HG03571 (cell line): ENCODE measurements around the gene FCHSD2.
"Not testable (repeated sequence)": the region's sequence is repeated elsewhere in the genome, so short reads cannot be mapped to it uniquely, and the experiment has no call there.

Experiments
- ATAC-seq: cut with Tn5 transposase; IDR thresholded peaks from one replicate; pipeline ENCODE4 v1.9.1; 2021; ENCODE audit not compliant: unreplicated experiment

The FCHSD2 gene

GRCh38 chr11:72848846-72849466 lies 293.2 kb downstream of the FCHSD2 start:
- ATAC-seq = no peak

GRCh38 chr11:72844356-72844755 lies 297.8 kb downstream of the FCHSD2 start:
- ATAC-seq = no peak

- ATAC-seq = no peak
Measured at GRCh38 chr11:72842653-72843330, 299.3 kb downstream of the FCHSD2 start.

- ATAC-seq = no peak
Measured at GRCh38 chr11:72842126-72842525, 300.0 kb downstream of the FCHSD2 start.

DNA sequence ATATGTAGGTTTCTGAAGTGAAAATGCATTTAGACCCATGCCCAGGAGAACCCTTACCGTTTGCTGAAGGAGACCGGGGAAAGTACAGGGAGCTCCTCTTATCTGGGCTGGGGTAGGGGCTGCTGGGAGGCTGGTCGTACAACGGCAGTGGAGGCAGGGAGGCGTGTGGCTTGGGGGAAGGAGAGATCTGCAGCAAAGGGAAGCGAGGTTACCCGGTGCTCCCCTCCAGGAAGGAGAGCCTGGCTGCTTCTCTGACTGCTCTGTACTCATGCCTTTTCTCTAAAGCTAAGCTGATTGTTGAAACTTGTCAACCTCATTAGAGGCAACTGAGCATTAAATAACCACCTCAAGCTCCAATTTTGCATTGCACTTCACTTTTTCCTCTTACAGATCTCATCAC lies 300.7 kb downstream of the FCHSD2 start:
- no peak for ATAC-seq

GRCh38 chr11:72840780-72841179 lies 301.3 kb downstream of the FCHSD2 start:
- ATAC-seq = no peak

DNA sequence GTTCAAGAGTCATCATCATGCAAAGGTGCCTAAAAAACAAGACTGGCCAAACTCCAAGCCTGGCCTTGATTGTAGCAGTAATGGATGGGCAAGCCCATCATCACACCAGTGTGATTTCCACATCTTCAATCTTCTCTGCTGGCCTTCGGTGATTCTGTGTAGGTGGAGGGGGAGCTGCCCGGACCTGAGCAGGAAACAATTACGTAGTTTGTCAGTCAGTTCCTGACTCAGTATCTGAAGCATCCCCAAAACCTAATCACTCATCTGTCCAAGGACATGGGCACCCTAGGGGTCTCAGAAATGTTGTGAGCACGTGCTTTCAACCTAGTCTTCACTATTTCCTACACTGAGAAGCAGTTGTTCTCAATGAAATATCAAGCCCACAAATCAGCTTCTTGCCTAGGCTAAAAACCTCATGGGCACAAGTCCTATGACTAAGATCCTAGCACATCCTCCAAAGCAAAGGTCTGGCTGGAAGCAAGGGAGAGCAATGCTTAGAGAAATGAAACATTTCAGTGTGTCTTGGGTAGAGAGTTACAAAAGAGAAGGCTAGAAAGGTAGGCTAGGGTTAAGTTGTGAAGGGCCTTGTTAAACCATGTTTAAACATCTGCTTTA lies 303.3 kb downstream of the FCHSD2 start:
- ATAC-seq = no peak

DNA sequence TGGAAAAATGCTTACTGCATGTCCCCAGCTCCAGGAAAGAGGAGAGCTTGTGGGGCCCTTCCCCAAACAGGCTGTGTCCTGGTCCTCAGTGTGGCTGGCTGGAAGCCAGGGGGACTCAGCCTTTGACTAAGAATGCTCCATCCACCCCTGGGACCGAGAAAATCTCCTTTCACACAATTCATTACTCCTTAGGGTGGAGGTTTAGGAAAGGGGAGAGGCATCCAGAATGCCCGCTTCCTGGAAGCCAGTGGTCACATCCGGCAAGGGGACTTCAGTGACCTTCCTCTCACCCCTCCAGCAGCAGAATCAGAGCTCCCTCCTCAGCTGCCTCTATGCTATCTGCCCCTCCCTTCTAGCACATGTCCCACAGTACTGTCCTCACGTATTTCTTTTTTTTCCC lies 306.0 kb downstream of the FCHSD2 start:
- no peak for ATAC-seq

GRCh38 chr11:72834905-72835304 lies 307.2 kb downstream of the FCHSD2 start:
- no peak for ATAC-seq

GRCh38 chr11:72833811-72834493 lies 308.2 kb downstream of the FCHSD2 start:
- ATAC-seq = no peak

DNA sequence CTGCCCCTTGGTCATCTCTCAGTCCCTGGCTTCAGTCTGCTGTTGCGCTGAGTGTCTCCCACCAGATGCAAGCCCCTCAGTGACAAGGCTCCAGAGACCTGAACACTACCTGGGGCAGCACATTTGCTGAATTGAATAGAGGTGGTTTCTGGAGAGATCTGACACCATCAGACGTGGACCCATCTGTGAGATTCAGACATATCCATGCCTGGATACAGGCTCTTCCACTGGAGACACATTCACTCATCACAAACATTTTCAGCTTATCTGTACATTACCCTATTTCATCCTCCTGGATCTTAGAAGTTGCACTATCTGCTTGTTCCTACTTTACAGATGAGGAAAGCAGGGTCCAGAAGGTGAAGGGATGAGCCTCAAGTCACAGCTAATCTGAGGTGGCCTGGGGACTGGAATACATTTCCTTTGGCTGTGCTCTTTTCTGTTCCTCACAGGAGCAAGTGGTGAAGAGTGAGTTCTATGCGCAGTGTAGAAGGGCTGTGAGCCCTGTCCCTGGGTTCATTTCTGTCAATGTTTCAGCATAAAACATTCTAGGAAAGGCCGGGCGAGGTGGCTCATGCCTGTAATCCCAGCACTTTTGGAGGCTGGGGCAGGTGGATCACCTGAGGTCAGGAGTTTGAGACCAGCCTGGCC lies 308.9 kb downstream of the FCHSD2 start:
- ATAC-seq = no peak

- no peak for ATAC-seq
Measured at GRCh38 chr11:72832301-72833082, 309.6 kb downstream of the FCHSD2 start.

GRCh38 chr11:72831521-72832300 lies 310.4 kb downstream of the FCHSD2 start:
- no peak for ATAC-seq

GRCh38 chr11:72829884-72830533 lies 312.1 kb downstream of the FCHSD2 start:
- no peak for ATAC-seq

DNA sequence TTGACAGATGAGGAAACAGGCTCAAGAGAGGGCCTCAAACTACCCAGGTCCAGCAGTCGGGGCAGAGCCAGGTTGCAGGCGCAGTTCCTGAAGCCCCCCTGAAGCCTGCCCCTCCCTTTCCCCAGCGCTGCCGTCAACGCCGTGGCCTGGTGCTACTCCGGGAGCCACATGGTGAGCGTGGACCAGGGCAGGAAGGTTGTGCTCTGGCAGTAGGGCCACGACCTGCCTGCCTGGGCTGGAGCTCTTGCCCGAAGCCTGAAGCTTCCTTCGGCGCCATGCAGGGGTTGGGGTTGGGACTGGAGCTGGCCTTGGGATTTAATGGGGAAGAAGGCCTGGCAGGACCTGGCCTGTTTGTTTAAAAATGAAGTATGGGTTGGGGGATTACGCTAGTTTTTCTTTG lies 312.9 kb downstream of the FCHSD2 start:
- ATAC-seq = no peak

DNA sequence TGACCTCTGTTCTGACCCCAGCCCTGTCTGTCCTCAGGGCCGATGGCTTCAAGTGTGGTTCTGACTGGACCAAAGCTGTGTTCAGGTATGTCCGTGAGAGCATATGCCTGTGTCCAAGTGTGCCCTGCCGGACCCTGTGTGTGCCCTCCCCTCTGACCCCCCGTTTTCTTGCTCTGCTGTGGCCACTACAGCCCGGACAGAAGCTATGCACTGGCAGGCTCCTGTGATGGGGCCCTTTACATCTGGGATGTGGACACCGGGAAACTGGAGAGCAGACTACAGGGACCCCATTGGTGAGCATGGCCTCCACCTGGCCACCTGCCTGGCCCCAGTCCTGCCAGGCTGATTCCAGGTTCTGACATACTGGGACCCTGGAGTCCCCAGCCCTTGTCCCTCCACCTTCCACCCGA lies 313.4 kb downstream of the FCHSD2 start:
- ATAC-seq = no peak

DNA sequence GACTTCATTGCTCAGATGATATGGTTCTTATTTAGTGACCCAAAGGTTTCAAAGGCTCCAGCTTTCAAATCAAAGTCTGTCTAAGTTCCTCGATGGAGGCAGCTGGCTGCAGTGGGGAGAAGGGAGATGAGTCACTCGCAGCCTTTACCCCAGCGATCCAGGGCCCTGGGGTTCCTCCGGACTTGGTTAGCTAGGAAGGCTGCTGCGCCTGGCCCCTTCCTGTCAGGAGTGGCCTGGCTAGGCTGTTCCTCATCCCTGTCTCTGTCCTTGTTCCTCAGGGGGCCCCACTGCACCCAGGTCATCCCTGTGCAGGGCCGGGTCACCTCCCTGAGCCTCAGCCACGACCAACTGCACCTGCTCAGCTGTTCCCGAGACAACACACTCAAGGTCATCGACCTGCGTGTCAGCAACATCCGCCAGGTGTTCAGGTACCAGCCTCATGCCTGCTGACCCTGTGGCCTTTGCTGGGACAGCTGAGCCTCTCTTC lies 314.0 kb downstream of the FCHSD2 start:
- no peak for ATAC-seq

- not testable (repeated sequence) for ATAC-seq
Measured at GRCh38 chr11:72827656-72828055, 314.5 kb downstream of the FCHSD2 start.

DNA sequence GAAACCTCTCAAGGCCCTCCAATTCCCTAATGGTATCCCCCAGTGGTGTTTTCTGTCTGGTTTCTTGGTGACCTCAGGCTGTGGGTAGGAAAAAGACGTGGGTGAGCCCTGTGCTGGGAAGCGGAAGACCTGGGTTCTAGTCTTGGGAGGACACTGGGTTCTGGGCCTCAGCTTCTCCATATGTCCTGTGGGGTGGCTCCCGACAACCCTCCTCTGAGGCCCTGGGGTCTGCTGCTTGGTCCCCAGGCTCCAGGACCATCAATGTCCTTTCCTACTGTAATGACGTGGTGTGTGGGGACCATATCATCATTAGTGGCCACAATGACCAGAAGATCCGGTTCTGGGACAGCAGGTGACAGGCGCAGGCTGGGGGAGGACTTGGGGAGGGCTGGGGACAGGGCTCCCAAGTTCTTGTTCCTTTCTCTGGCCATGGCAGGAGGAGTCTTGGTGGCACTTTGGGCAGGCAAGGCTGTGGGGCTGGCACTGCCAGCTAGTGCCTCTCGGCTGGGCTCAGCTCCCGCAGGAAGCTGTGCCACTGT lies 315.1 kb downstream of the FCHSD2 start:
- no peak for ATAC-seq
